ENCODE measurements around the gene UBE4A.
A peak's percentile ranks its signal among the peaks of the same experiment; 100 is the strongest.

The UBE4A gene

GRCh38 chr11:118374729-118375128 lies 15.3 kb downstream of the UBE4A start:
- no peak overlapping the region for H3K4me3 ChIP-seq (ENCODE audit: low read length)
- H3K27me3 ChIP-seq (ENCODE audit: control insufficient read depth, insufficient read depth, low read length), result no peaks in the 10 kb centered on the region
- no peaks in the 10 kb centered on the region for H3K9me3 ChIP-seq (ENCODE audit: control insufficient read depth, low read depth, low read length)
- H3K27ac ChIP-seq (ENCODE audit: low read length), result no peak overlapping the region
- H3K9ac ChIP-seq (ENCODE audit: low read length), result no peak overlapping the region
- no peaks in the 10 kb centered on the region for H3K4me1 ChIP-seq (ENCODE audit: control insufficient read depth, low read depth, low read length)
- peaks cover 43% of the 10 kb centered on the region for H3K36me3 ChIP-seq (ENCODE audit: control insufficient read depth, low read depth, low read length)

DNA sequence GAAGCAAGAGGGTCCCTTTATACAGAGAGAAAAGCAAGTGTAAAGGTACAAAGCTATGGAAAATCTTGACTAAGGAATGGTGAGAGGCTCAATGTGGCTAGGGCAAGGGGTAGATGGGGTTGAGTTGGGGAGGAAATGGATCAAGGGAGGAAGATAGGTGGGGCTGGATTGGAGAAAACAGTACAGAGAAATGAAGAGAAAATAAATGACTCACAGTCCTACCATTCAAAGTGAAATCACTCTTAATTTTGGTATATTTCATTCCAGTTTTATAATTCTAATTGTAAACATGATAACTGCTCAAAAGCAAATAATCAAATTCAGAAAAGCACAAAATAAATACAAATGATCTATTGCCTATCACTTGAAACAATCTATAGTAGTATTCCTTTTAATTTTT lies 16.6 kb downstream of the UBE4A start:
- Histone ChIP-seq H3K27me3 (ENCODE audit: control insufficient read depth, insufficient read depth, low read length) (no peaks in the 10 kb centered on the region), H3K27ac (ENCODE audit: low read length) (no peak overlapping the region), H3K9me3 (ENCODE audit: control insufficient read depth, low read depth, low read length) (no peaks in the 10 kb centered on the region), H3K4me3 (ENCODE audit: low read length) (no peak overlapping the region), H3K4me1 (ENCODE audit: control insufficient read depth, low read depth, low read length) (no peaks in the 10 kb centered on the region), H3K9ac (ENCODE audit: low read length) (no peak overlapping the region), H3K36me3 (ENCODE audit: control insufficient read depth, low read depth, low read length) (peaks cover 47% of the 10 kb centered on the region)

GRCh38 chr11:118379497-118379896 lies 20.1 kb downstream of the UBE4A start:
- Histone ChIP-seq H3K9ac (ENCODE audit: low read length) (no peak overlapping the region), H3K36me3 (ENCODE audit: control insufficient read depth, low read depth, low read length) (peaks cover 64% of the 10 kb centered on the region), H3K9me3 (ENCODE audit: control insufficient read depth, low read depth, low read length) (no peaks in the 10 kb centered on the region), H3K4me3 (ENCODE audit: low read length) (no peak overlapping the region), H3K27ac (ENCODE audit: low read length) (no peak overlapping the region), H3K4me1 (ENCODE audit: control insufficient read depth, low read depth, low read length) (no peaks in the 10 kb centered on the region), H3K27me3 (ENCODE audit: control insufficient read depth, insufficient read depth, low read length) (no peaks in the 10 kb centered on the region)

DNA sequence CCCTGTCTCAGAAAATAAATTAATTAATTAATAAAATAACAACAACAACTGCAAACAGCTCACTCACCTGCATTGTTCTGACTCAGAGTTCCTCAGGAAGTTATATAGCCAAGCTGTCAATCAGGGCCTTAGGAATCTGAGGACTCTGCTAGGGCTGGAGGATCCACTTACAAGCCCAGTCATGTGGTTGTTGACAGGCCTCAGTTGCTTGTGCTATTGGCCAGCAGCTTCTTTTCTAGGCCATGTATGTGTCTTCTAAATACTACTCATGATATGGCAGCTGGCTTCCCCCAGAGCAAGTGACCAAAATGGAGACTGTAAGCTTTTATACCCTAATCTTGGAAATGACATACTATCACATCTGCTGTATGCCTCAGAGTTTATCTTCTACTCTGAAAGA lies 21.2 kb downstream of the UBE4A start:
- H3K9me3 ChIP-seq (ENCODE audit: control insufficient read depth, low read depth, low read length), result no peaks in the 10 kb centered on the region
- no peak overlapping the region for H3K9ac ChIP-seq (ENCODE audit: low read length)
- H3K27ac ChIP-seq (ENCODE audit: low read length), result no peak overlapping the region
- H3K27me3 ChIP-seq (ENCODE audit: control insufficient read depth, insufficient read depth, low read length), result no peaks in the 10 kb centered on the region
- H3K4me1 ChIP-seq (ENCODE audit: control insufficient read depth, low read depth, low read length), result no peaks in the 10 kb centered on the region
- no peak overlapping the region for H3K4me3 ChIP-seq (ENCODE audit: low read length)
- H3K36me3 ChIP-seq (ENCODE audit: control insufficient read depth, low read depth, low read length), result peaks cover 75% of the 10 kb centered on the region

GRCh38 chr11:118382954-118383353 lies 23.6 kb downstream of the UBE4A start:
- no peaks in the 10 kb centered on the region for H3K27me3 ChIP-seq (ENCODE audit: control insufficient read depth, insufficient read depth, low read length)
- no peaks in the 10 kb centered on the region for H3K4me1 ChIP-seq (ENCODE audit: control insufficient read depth, low read depth, low read length)
- H3K9ac ChIP-seq (ENCODE audit: low read length), result no peak overlapping the region
- H3K36me3 ChIP-seq (ENCODE audit: control insufficient read depth, low read depth, low read length), result peaks cover 86% of the 10 kb centered on the region
- no peaks in the 10 kb centered on the region for H3K9me3 ChIP-seq (ENCODE audit: control insufficient read depth, low read depth, low read length)
- H3K4me3 ChIP-seq (ENCODE audit: low read length), result no peak overlapping the region
- H3K27ac ChIP-seq (ENCODE audit: low read length), result no peak overlapping the region

DNA sequence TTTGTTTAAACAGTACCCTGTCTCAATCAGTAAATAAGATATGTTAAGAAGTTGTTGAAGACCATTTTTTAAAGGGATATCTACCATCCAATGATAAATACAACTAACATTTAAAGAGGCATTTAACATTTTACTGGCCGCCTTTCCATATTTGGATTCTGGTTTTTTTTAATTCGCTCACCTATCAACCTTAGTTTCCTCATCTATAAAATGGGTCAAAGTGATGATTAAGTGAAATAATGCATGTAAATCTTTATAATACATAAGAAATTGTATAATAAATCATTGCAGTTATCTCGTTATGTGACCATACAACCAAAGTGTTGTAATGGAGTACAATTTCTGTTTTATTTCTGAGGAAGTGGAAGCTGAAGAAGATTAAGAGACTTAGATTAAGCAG lies 24.3 kb downstream of the UBE4A start:
- peaks cover 82% of the 10 kb centered on the region for H3K36me3 ChIP-seq (ENCODE audit: control insufficient read depth, low read depth, low read length)
- H3K4me3 ChIP-seq (ENCODE audit: low read length), result no peak overlapping the region
- no peak overlapping the region for H3K27ac ChIP-seq (ENCODE audit: low read length)
- H3K4me1 ChIP-seq (ENCODE audit: control insufficient read depth, low read depth, low read length), result no peaks in the 10 kb centered on the region
- H3K9ac ChIP-seq (ENCODE audit: low read length), result no peak overlapping the region
- no peaks in the 10 kb centered on the region for H3K9me3 ChIP-seq (ENCODE audit: control insufficient read depth, low read depth, low read length)
- no peaks in the 10 kb centered on the region for H3K27me3 ChIP-seq (ENCODE audit: control insufficient read depth, insufficient read depth, low read length)

DNA sequence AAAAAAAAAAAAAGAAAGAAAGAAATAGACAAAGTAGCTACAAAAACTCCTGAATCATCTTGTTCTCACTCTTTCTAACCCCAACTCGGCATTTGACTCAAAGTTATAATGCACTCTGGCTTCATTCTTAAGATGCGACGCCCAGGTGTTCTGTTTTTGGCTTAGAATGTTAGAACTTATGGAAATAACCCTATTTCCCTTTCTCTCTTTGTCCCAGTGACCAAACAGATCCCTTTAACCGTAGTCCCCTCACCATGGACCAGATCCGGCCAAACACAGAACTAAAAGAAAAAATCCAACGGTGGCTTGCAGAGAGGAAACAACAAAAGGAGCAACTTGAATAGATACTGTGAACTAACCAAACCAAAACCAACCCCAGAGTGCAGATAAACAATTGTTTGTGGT lies 36.7 kb downstream of the UBE4A start:
- Histone ChIP-seq H3K36me3 (ENCODE audit: control insufficient read depth, low read depth, low read length) (peaks cover 39% of the 10 kb centered on the region), H3K4me3 (ENCODE audit: low read length) (no peak overlapping the region), H3K27ac (ENCODE audit: low read length) (no peak overlapping the region), H3K4me1 (ENCODE audit: control insufficient read depth, low read depth, low read length) (no peaks in the 10 kb centered on the region), H3K9ac (ENCODE audit: low read length) (no peak overlapping the region), H3K27me3 (ENCODE audit: control insufficient read depth, insufficient read depth, low read length) (no peaks in the 10 kb centered on the region), H3K9me3 (ENCODE audit: control insufficient read depth, low read depth, low read length) (no peaks in the 10 kb centered on the region)

- Histone ChIP-seq H3K9ac (ENCODE audit: low read length) (no peak overlapping the region), H3K36me3 (ENCODE audit: control insufficient read depth, low read depth, low read length) (peaks cover 33% of the 10 kb centered on the region), H3K9me3 (ENCODE audit: control insufficient read depth, low read depth, low read length) (no peaks in the 10 kb centered on the region), H3K27ac (ENCODE audit: low read length) (no peak overlapping the region), H3K4me3 (ENCODE audit: low read length) (no peak overlapping the region), H3K4me1 (ENCODE audit: control insufficient read depth, low read depth, low read length) (no peaks in the 10 kb centered on the region), H3K27me3 (ENCODE audit: control insufficient read depth, insufficient read depth, low read length) (no peaks in the 10 kb centered on the region)
Measured at GRCh38 chr11:118397448-118397847, 38.0 kb downstream of the UBE4A start.

DNA sequence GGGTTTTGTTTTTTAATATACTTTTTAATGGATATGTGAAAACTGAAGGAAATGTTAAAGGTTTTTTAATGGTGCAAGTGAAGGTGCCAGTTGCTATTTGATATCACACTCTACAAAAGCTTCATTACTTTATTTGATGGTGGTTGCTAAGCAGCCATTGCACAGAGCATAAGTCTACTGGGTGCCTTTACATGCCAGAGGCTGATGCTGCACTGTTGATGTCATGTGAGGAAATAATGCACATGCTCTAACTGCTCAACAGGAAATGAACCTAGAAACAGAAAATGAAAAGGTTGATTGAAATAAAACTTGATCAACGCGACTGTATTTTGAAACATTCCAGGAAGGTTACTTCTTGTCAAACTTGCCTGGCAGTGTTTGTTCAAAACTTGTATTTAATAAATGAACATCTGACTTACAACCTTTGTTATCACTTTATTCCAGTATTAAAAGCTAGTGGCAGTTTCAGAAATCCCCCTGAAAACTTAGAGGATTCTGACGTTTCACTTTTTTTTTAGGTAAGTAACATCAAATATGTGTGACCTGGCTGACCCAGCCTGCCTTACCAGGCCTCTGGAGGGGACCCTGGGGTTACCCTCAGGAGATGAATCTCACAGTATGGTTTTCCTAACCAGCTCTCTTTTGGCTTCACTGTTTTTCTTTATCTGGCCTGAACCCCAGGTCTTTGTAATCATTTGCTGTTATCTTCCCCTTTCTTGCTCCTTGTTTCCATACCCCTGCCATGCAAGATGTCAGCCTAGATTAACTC lies 39.6 kb downstream of the UBE4A start:
- Histone ChIP-seq H3K9me3 (ENCODE audit: control insufficient read depth, low read depth, low read length) (no peaks in the 10 kb centered on the region), H3K9ac (ENCODE audit: low read length) (no peak overlapping the region), H3K4me1 (ENCODE audit: control insufficient read depth, low read depth, low read length) (no peaks in the 10 kb centered on the region), H3K36me3 (ENCODE audit: control insufficient read depth, low read depth, low read length) (peaks cover 21% of the 10 kb centered on the region), H3K4me3 (ENCODE audit: low read length) (no peak overlapping the region), H3K27ac (ENCODE audit: low read length) (no peak overlapping the region), H3K27me3 (ENCODE audit: control insufficient read depth, insufficient read depth, low read length) (no peaks in the 10 kb centered on the region)

- H3K4me3 ChIP-seq (ENCODE audit: low read length), result peak within 1 kb of the TSS; percentile 98
- no peaks in the 10 kb centered on the region for H3K9me3 ChIP-seq (ENCODE audit: control insufficient read depth, low read depth, low read length)
- H3K4me1 ChIP-seq (ENCODE audit: control insufficient read depth, low read depth, low read length), result no peaks in the 10 kb centered on the region
- H3K27me3 ChIP-seq (ENCODE audit: control insufficient read depth, insufficient read depth, low read length), result no peaks in the 10 kb centered on the region
- H3K9ac ChIP-seq (ENCODE audit: low read length), result peak within 1 kb of the TSS; percentile 96
- H3K27ac ChIP-seq (ENCODE audit: low read length), result peak within 1 kb of the TSS; percentile 100
- peaks cover 28% of the 10 kb centered on the region for H3K36me3 ChIP-seq (ENCODE audit: control insufficient read depth, low read depth, low read length)
Measured at GRCh38 chr11:118401151-118401879, 41.9 kb downstream of the UBE4A start, which contains the start of gene ATP5MG. Gene ATP5MG (plus strand): TSS chr11:118401606. CDS start chr11:118401666, 60 bp downstream.

DNA sequence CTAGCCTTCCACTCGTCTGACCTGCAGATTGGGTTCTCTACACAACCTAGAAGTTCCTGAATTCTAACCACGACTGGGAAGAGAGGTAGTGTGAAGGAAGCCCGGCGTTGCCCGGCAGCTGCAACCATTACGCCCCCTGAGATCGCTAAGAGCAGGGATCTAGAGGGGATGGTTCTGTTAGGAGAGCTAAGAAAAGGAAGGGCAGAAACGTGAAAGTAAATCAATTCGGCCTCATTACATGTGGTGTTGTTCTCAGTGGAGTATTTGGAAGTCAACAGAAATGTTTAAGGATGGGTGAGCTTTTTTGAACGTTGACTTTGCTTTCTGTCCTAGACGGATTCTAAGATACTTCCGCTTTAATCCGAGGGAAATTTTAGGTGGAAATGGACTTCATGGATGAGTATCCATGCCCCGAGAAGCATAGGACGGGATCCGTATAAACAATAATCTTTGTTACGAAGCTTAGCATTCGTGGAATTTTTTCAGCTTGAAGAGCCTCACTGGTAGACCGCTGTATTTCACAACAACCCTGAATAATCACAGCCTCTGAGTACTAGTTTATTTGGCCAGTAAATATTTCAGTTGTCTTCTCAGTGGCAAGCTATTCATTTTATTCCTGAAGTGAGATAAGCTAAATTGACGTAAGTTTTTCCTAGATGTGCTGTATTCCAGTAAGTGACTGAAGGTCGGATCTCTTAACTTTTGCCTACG lies 42.6 kb downstream of the UBE4A start:
- H3K4me3 ChIP-seq (ENCODE audit: low read length), result peak overlapping the region; percentile 98
- H3K4me1 ChIP-seq (ENCODE audit: control insufficient read depth, low read depth, low read length), result no peaks in the 10 kb centered on the region
- H3K9me3 ChIP-seq (ENCODE audit: control insufficient read depth, low read depth, low read length), result no peaks in the 10 kb centered on the region
- H3K9ac ChIP-seq (ENCODE audit: low read length), result peak overlapping the region; percentile 96
- peaks cover 30% of the 10 kb centered on the region for H3K36me3 ChIP-seq (ENCODE audit: control insufficient read depth, low read depth, low read length)
- peak overlapping the region; percentile 100 for H3K27ac ChIP-seq (ENCODE audit: low read length)
- H3K27me3 ChIP-seq (ENCODE audit: control insufficient read depth, insufficient read depth, low read length), result no peaks in the 10 kb centered on the region

All from iPS-18a (cell line).